T follicular helper cell (primary cell): ENCODE data around the gene TMEM109.

ENCODE experiments used
- DNase-seq: peaks from one replicate; pipeline ENCODE4 v3.0.0-alpha.2; 2020; ENCODE audit warnings: low read depth

The TMEM109 gene

DNA sequence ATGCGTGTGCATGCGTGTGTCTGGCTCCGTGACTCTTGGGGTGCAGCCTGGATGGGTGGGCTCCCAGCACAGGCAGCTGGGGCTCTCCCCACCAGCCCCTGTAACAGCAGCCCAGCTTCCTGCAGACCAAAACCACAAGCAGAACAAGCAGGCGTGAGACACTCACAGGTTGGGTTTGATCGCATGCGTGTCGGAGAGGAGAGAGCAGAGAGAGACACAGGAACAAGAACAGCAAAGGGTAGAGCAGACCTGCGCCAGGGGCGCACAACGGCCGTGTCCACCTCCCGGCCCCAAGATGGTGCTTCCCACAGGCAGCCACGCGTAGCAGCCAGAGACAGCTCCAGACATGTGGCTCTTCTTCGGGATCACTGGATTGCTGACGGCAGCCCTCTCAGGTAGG is 57.6 kb downstream of the TMEM109 start, which contains the start of gene CD6:
Gene CD6, plus strand, starts transcription at position 161 of the 400 bp plus-strand sequence. Its CDS starts 186 bp downstream, at position 347.
- DNase-seq, result peak; percentile 56

- no peak for DNase-seq
Measured at GRCh38 chr11:60972182-60973030, 58.4 kb downstream of the TMEM109 start.
